Liver (tissue), 2 donors: Measurements from ENCODE around the gene SPDEF.

Experiments
- CTCF ChIP-seq: fragments of 150-350 bp; IDR thresholded peaks from 2 replicates; pipeline ENCODE4 v1.5.1; 2017; ENCODE audit warnings: improper control_type of control experiment, low read depth, low read length; ENCODE audit not compliant: missing input control
- TF ChIP-seq, protein P1 (sequence below): IDR thresholded peaks from 2 replicates; pipeline ENCODE4 v1.6.1; 2016; ENCODE audit warnings: antibody characterized with exemption
- donor health status: healthy.

GRCh38 chr6:34494973-34495372 lies 61.2 kb downstream of the SPDEF start:
- TF ChIP-seq, protein P1, sequence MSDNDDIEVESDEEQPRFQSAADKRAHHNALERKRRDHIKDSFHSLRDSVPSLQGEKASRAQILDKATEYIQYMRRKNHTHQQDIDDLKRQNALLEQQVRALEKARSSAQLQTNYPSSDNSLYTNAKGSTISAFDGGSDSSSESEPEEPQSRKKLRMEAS: no peak
- TF ChIP-seq CTCF: no peak
